Activated T-helper 1 cell treated with anti-CD3 and anti-CD28 coated beads, Interleukin-2, amount 50 U/mL, for 16 hours (primary cell): ENCODE results near the gene ARL16.
"Not testable (repeated sequence)": the region's sequence is repeated elsewhere in the genome, so short reads cannot be mapped to it uniquely, and the experiment has no call there.

Source experiments
- DNase-seq, 2 donors: peaks; one replicate each; pipeline ENCODE4 v3.0.0-alpha.2; 2020; ENCODE audit warnings: low read depth in 1 of 2, low spot score in 1 of 2

Gene ARL16

GRCh38 chr17:81696218-81696941, 12.8 kb upstream of the ARL16 start:
- DNase-seq: no peak

- no peak for DNase-seq
Observed at GRCh38 chr17:81695801-81696200, 12.2 kb upstream of the ARL16 start.

DNA sequence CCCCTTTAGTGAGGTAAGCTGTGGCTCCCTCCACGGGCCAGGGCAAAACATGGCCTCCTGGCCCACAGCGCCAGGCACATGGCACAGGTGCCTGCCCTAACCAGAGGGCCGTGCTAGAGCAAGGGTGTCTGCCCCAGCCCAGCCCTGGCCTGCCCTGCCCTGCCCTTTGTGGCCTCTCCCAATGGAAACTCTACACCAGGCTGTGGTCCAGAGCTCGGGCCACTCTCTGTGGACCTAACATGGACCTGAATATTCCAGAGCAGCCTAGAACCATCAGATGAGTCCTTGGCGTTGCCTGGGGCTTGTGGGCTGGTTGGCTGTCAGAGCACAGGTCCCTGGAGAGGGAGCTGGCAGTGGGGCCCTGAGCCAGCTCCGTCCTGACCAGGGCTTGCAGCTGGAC, 11.6 kb upstream of the ARL16 start:
- no peak for DNase-seq

- DNase-seq: no peak
Observed at GRCh38 chr17:81694810-81695209, 11.2 kb upstream of the ARL16 start.

DNA sequence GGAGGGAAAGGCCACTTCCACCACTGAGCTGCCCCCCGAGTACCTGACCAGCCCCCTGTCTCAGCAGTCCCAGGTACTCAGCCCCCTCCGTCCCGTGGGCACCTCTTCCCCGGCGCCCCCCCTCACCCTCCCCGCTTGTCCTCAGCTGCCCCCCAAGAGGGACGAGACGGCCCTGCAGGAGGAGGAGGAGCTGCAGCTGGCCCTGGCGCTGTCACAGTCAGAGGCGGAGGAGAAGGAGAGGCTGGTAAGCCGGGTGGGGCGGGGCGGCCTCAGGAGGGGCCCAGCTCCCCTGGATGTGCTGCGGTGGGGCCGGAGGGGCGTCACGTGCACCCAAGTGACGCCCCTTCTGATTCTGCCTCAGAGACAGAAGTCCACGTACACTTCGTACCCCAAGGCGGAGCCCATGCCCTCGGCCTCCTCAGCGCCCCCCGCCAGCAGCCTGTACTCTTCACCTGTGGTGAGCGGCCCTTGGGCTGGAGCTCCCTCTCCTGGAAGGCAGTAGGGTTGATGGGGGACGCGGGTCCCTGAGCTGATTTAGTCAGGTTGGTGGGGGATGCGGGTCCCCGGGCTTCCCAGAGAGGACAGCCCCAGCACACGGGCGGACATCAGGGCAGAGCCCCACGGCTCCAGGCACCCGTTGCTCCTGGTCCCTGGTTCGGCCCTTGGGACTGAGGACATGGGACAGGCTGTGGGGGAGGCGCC, 10.1 kb upstream of the ARL16 start:
- DNase-seq: no peak

GRCh38 chr17:81691608-81692007, 8.0 kb upstream of the ARL16 start:
- DNase-seq: no peak

DNA sequence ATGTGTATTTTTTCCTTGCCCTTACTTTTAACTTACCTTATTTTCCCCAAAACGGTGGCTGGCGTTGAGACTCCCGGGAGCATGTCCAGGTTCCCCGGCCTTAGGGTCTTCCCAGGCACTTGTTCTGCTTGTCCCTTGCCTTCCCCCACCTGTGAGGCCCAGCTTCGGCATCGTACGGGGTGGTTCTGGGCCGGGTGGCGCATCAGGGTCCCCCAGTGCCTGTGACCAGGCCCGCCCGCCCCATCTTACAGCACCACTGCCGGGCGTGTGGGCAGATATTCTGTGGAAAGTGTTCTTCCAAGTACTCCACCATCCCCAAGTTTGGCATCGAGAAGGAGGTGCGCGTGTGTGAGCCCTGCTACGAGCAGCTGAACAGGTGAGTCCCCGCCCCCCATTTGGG, 7.6 kb upstream of the ARL16 start:
- DNase-seq: no peak

DNA sequence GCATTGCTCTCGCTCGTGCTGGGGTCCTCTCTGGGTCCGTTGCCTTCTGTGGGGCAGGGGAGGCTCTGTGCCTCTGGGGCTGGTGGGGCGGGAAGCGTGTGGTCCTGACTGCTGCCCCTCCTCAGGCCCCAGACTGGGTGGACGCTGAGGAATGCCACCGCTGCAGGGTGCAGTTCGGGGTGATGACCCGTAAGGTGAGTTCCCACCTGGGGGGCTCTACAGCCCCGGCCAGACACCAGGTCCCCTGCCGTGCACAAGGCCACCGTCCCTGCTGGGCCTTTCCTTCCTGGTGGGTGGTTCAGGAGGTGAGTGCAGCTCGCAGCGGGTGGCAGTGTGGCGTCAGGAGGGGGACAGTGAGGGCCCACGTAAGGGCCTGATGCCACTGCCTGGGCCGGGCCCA, 7.0 kb upstream of the ARL16 start:
- no peak for DNase-seq

DNA sequence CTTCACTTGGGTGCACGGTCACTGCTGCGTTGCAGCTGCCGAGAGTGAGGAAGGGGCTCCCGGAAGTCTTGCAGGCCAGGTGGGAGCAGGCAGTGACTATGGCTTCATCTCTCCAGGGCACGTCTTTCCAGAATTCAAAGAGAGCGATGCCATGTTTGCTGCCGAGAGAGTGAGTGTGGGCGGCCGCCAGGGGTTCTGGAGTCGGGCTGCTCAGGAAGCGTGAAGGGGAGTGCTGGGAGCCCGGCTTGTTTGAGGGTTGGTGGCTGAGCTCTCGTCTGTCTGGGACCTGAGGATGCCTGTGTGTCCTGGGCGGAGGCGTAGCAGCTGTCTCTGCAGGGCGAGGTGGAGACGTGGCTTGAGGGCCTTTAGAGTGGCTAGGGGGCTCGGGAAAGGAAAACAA, 6.5 kb upstream of the ARL16 start:
- DNase-seq: no peak

DNA sequence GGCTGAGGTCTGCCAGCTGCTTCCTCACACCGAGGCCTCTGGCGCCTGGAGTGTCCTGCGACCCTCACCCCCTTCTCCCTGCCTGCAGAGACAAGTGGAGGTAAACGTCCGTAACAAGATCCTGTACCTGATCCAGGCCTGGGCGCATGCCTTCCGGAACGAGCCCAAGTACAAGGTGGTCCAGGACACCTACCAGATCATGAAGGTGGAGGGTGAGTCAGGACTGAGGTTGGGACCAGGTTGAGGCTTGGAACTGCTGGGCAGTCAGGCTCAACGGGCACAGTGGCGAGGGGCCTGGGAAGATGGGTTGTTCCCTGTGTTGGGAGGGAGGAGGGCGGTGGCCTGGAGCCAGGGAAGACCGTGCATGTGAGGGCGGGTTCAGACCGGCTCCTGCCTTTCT, 5.0 kb upstream of the ARL16 start:
- DNase-seq: no peak

DNA sequence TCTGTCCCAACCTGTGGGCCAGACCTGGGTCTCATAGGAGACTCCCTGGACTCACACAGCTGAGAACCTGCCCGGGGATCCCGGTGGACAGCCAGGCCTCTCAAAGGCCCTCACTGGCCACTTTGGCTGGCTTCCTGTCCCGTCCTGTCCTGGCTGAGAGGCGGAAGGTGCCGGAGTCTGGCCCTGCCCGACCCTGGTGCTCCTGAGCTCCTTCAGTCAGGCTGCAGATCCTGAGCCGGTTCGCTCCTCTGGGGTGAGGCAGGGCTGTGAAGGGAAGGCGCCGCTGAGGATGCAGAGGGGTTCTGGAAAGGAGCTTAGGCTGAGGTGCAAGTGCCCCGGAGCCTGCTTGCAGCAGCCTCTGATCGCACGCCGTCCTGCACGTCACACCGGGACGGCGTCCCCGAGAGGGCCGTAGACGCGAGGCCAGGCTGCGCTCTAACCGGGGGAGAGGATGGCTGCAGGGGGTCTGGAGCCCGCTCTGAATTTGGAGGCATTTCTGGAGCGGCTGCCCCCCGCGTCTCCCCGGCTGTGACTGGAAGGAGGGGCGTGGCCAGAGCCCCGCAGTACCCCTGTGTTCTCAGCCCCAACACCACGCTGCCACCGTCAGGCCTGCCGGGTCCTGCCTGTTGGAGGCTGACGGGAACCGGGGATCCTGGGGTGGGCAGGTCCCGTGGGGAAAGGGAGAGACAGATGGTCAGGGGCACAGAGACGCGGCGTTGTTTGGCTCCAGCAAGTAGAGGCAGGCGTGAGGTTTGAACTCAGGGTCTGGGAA, 4.4 kb upstream of the ARL16 start:
- no peak for DNase-seq

DNA sequence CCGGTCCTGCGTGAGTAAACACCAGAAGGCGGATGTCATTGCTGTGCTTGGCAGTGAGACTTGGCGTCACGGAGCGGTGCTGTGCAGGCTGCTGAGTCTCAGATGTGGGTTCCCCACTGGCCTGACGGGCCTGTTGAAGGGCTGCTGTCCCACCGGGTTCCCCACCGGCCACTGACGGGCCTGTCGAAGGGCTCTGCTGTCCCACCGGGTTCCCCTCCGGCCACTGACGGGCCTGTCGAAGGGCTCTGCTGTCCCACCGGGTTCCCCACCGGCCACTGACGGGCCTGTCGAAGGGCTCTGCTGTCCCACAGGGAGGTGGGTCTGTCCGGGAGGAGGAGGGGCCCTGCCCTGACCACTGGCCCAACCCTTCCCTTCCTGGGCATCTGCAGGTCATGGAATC, 3.0 kb upstream of the ARL16 start:
- DNase-seq: no peak

GRCh38 chr17:81685108-81685507, 1.5 kb upstream of the ARL16 start:
- DNase-seq: no peak

DNA sequence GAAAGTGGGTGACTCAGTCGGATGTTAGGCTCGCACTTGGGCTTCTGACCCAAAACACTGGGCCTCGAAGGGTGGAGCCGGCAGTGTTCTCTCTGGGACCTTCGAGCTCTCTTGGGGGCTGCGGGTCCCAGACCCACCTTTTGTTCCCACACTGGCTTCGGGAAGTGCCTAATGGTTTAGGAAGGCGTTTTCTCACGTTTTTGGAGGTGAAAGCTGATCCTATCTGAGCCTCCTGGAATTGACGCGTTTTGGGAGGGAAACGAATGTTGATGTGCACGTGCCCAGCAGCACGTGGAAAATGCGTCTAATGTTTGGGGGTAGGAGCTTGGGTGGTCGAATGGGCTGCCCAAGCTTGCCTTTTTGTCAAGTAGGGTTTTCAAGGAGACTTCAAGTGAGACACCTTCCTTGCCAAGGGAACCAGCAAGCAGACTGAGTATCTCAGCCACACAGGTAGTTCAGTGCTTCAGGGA, 880 bp upstream of the ARL16 start:
- DNase-seq: no peak

- DNase-seq: no peak
Observed at GRCh38 chr17:81683208-81683583, 401 bp downstream of the ARL16 start.

DNA sequence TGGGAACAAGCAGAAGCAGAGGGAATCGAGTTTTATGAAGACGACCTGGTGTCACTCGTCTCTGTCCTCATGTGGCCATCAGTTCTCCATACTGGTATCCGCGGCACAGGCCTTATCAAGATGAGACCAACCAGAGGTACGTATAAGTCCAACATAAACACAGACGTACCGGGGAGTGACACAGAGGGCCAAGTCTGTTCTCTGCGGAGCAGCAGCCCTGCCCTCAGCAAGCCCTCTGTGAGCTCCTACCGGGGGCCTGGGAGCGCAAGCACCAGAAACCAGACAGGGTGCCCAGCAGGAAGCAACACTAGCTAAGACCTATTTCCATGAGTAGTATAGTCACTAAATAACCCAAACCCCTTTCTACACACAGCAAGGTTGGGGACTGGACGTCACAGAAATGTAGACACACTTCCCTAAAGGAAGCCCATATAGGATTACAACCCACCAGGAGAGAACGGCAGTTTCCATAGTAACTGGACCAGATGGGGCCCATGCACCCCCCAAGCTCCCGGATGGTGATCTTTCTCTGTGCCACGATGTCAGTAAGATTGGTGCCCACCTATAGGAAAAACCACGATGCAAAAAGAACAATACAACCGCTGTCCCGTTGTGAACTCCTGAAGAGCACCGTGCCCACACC, 911 bp downstream of the ARL16 start:
- no peak for DNase-seq

- DNase-seq: no peak
Observed at GRCh38 chr17:81681672-81682071, 1.9 kb downstream of the ARL16 start.

GRCh38 chr17:81680150-81680549, 3.4 kb downstream of the ARL16 start:
- DNase-seq: no peak

DNA sequence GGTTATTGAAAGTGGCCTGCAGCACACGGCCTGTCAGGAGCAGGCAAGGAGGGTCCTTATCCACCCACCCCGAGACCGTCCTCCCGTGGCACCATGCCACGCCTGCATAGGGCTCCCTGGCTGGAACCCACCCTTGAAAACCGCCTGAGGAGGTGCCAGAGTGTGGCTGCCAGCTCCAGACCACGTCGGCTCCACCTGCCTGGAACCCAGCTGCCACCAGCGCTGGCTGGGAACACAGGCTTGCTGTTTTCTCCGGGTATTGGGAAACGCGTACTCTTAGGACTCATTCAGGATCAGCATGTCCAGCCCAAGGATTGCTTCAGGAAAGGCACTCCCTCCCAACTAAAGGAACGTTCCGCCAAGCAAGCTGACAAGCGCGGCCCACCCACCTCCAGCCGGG, 6.7 kb downstream of the ARL16 start:
- DNase-seq: no peak

DNA sequence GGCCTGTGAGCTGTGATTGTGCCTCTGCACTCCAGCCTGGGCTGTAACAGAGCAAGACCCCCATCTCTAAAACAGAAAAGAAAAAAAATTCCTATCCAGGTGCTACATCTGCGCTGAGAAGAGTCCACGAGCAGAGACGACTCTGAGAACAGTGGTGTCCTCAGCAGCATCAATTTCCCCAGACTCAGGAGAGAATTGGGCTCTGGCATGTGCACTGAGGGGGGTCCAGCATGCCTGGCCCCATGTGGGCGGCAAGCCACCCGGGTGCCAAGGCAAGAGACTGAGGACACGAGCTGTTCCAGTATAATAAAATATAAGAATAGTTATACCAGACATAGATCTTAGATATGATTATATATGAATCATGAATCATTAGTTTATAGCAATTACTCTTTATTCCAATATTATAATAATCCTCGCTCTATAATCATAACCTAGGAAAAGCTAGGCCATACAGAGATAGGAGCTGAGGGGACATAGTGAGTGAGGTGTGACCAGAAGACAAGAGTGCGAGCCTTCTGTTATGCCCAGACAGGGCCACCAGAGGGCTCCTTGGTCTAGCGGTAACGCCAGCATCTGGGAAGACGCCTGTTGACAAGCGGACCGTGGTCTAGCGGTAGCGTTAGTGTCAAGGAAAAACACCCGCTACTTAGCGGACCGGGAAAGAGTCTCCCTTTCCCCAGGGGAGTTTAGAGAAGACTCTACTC, 7.9 kb downstream of the ARL16 start:
- DNase-seq: not testable (repeated sequence)
